GM19240 (cell line): Measurements from ENCODE around the gene GATB.

Experiments
- DNase-seq: peaks from one replicate; pipeline ENCODE4 v3.0.0; 2011; ENCODE audit warnings: low spot score; ENCODE audit not compliant: insufficient read length

GATB gene

DNA sequence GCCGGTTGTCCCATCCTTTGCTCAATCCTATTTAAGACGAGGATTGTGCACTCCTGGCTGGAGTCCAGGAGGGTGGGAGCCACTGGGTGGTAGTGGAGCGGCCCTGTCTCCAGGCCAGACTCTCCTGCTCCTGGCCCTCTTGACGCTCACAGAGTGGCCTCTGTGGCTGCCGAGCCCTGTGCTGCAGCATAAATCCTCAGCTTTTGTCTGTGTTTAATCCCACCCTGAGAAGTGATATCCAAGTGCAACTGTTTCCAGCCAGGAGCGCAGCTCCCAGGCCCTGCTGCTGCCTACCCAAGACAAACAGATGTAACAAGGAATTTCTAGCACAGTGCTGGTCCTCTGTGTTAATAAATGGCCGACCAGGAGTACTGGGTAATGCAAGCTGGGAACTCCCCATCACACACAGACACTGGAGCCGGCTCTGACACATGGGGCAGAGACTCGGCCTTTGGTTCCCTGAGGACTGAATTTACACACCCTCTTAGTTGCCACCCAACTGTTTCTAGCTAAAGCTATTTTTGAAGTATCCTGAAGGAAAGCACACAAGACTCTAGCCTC is 85.3 kb downstream of the GATB start:
- DNase-seq, result no peak

DNA sequence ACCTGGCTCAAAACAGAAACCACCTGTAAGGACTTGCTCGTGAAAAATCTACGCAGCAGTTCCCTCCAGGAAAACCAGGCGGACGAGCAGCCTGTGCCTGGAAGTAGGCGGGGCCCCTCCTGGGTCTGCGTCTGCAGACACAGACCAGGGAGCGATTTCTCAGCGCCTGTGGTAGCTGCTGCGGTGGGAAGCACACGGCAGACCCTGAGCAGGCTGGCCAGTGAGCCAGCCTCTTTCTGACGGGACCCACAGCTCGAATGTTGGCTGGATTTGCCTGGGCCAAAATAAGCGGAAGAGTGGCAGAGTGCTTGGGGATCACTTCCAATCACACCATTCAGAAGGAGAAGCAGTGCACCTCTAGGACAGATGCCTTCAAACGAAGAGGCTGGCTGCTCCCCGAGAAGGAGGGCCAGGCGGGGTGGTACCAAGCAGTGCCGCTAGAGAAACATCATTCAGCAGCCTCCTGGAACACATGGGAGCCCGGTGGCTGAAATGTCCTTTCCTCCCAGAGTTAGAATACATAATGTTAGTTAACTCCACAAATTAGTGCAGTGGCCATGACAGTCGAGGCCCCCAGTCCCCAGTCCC is 85.9 kb downstream of the GATB start:
- DNase-seq, result no peak

DNA sequence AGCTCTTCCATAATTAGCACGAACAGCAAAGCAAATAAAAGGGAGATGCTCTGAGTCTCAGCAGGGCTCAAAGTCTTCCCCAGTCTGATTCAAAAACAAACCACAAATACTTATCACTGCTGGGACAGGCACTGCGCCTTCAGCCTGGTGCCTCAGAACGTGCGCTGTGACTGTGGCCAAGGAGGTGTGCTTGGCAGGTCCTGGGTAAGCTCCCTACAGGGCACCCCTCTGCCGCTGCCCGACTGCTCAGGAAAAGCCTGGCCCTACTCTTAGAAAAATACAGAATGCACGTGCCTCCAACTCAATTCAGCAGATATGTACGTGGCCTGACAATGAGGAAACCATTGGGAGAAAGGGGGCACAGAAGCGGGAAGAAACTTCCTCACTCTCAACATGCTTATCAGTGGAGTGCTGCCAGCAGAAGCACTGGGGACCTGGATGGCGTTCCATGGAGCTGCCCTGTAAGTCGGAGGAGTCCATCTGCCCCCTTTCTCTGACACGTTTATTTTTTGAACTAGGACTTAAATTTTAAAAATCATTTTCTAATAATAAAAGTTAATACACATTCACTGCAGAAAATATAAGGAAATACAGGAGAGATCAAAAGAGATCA is 86.8 kb downstream of the GATB start:
- DNase-seq, result no peak

DNA sequence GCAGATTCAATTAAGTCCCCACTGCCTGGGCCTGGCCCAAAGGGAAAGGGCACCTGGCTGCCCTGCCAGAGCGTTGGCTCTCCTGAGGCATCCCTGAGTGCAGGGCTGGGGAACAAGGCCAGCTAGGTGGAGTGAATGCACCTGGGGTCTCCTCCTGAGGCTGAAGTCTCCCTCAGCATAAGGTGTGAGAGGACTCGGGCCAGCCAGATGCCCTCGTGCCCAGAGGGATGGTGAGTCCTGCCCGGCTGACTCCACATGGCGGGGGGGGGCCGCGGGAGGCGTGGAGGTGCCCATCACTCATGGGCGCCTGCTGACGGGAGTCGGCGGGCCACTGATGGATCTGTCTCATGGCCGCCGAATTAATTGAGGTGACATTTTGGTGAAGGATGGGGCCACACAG is 87.8 kb downstream of the GATB start:
- DNase-seq, result no peak

DNA sequence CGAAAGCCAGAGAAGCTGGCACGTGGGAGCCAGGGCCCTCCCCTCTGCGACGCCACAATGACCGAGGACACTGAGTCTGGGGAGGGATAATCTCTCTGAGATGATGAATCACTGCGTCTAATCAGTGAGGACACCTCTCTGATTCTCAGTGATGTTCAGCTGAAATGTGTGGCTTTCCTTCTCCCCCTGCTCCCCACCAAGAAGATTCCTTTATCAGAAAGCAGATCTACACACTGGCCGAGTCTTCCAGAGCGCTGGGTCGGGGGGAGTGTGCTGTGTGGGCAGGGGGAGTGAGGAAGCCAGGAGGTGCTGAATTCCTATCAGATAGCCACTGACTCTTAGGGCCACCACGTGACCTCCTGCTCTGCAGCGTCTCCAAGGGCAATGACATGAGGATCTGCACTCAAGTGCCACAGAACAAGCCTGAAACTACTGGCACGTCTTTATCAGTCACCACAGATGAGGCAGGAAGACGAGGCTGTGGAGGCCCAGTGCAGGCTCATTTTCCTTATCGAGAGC is 89.2 kb downstream of the GATB start:
- DNase-seq, result no peak

DNA sequence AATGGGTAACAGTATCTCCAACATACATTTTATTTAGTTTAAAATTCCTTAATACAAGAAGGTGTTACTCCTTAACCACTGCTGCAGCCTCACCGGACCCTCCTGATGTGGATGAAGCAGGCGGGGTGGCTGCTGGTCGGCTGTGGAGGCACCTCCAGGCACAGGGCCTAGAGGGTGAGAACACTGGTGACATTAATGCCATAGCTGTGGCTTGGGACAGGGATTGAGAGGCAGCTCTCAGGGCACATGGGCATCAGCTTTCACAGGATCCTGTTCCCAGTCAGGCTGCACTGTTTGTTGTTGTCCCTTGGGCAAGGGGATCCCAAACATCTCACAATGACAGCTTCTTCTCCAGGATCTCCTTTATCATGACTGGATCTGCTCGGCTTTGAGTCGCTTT is 90.0 kb downstream of the GATB start:
- no peak for DNase-seq

DNA sequence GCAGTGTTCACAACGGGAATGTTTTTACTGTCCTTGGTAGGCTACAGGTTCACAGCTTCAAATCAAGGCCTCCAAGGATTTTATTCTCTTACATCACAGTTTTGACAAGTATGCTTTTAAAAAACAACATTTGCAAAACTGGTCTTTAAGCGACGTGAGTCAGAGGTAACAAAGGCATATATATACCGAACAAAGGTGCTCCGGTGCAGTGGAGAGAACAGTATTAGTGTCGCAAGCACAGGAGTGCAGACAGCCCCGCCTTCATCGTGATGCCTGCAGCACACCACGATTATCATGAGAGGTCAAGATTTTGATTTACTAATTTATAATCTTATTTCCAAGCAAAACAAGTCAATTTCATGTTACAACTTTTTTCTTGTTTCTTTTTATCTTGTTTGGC is 90.8 kb downstream of the GATB start:
- no peak for DNase-seq

DNA sequence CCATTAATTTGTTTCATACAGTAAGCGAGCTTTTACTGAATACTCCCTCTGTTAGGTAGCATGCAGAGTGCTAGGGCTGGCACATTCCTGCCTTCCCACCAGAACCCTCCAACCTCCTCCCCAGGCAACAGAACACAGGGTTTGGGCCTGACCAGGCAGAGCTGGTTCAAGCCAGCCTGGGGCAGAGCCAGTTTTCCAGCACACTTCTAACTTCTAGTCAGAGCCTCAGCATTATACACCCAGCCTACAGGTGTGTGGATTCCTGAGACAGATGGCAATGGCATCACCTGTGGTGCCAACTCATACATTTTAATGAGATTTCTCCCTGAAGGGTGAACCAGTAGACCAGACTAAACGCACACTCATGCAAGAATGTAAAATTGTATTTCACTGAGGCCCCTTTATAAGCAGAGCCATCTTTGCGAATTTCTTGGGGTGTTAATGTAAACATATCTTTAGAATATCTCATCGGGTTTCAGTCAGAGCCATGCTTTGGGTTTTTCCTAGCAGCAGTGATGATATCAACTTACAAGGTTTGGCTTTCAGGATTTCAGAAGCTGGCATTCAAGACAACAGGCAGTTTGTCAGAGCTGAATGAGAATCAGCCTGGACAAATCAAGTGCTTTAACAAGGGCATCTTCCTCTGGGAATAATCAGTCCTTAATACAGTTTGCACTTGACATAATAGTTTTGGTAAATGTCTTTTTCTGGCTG is 92.0 kb downstream of the GATB start:
- no peak for DNase-seq

DNA sequence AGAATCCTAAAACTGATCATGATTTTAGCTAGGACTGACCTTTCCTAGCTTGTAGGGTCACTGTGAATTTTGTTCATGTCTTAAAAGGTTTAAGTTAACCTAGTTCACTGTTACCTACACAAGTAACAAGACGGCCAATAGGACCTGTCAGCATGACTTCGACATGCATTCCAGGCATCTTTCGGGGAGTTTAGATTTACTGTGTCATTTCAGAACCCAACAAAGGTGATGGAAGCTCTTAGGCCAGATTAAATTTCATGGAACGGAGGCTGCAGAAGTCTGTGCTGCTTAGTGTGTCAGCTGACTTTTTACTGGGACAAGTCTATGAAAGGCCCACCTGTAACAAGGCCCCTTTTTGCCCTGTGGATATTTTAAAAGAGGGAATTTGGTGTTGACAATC is 93.1 kb downstream of the GATB start:
- no peak for DNase-seq

DNA sequence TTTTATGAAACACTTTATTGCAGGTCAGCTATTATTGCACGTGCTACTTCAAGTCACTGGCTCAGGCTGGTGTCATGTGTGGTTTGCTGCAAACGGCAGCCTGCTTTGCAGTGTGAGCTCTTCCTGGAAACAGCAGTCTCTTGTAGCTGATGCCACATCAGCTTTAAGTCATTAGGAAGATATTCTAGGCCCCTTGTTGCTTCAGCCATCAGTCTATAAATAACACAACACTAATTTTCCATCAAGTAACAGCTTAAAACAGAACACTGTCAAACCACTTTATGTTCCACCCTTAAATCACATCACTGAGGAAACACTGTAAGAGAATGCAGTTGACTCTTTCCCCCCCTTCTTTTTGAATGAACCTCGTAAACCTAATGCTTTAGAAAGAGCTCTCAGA is 93.8 kb downstream of the GATB start:
- DNase-seq, result no peak

DNA sequence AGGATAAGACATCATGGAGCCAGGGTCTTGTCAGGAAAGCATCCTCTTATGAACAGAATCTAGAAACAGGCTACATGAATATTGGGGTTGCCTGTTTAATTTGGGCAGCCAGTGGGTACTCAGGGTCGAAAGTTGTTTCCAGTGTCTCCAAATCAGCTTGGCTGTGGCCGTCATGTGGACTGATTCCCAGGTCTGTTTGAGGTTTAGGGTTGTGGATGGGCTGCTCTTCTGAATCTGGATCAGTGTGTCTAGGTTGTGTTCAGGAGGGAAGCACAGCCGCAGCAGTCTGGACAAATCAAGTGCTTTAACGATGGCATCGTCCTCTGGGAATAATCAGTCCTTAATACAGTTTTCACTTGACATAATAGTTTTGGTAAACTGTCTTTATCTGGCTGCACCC is 94.3 kb downstream of the GATB start:
- DNase-seq, result no peak

DNA sequence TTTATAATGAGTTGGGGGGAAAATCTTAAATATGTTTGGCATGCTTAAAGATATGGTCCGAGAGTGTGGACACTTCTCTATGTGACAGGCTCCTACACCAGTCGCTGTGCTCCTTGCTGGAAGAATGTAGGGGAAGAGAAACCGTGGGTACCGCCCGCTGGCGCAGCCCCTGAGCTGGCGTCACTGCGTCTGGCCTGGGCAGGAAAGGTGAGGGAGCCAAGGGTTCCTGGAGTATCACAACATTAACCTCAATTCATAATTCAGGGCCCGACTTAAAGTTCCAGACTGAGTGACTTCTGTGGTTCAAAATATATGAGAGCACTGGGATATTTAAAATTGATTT is 95.1 kb downstream of the GATB start:
- no peak for DNase-seq

DNA sequence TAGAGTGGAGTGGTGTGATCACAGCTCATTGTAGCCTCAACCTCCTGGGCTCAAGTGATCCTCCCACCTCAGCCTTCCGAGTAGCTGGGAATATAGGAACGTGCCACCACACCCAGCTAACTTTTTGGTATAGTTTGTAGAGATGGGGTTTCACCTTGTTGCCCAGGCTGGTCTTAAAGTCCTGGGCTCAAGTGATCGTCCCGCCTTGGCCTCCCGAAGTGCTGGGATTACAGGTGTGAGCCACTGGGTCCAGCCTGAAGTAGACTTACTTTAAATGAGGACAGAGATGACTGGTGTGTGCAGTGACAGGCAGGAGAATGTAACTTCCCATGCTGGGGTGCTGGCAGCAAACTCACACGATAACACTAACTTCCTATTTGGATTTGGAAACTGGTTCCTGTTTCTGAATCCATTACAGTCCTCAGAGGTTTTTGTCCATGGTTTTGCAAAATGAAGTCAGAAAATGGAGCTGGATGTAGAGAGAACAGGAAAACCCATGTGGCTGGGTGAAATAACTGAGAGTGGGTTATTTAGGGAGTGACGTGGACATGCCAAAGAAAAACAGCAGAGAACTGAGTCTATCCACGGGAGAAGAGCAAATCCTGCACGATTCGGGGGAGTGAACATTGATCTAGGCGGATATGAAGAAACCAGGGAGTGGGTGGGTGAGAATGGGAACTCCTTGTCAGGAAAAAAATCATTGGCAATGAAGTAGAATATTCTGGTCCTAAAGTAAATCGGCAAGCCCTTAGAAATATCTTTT is 95.6 kb downstream of the GATB start:
- no peak for DNase-seq

DNA sequence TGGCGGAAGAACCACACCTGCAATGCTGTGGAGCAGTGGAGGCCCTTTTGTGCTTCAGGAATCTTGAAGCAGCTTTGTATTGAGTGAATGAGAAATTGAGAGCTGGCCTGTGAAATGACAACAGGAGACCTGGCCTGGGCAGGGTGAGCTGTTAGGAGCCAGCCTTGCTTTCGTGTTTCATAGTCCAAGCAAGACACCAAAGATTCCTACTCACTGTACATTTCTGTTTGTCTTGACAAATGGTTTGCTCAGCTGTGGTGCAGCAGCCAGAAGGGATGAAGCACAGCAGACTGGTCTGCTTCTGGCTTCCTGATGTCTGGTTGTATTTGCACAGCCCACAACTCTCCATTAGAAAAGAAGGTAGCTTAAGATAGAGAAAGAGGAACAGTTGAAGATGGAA is 96.5 kb downstream of the GATB start:
- DNase-seq, result no peak

DNA sequence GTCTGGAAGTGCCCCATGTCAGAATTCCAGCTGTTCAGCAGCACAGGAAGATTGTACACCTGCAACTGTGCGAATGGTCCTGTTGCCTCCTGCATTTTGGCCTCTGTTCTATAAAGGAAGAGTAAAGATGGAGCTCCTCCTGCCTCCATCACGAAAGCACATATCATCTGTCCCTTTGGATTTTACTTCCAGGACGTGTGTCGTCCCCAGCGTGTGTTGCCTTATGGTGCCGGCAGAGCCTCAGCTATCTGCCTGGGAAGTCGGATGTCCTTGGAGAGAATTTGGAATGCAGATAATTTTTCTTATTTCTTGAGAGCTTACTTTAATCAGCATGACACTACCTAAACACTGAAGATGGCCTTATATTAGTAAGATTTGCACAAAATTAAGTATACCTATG is 97.7 kb downstream of the GATB start:
- DNase-seq, result no peak

DNA sequence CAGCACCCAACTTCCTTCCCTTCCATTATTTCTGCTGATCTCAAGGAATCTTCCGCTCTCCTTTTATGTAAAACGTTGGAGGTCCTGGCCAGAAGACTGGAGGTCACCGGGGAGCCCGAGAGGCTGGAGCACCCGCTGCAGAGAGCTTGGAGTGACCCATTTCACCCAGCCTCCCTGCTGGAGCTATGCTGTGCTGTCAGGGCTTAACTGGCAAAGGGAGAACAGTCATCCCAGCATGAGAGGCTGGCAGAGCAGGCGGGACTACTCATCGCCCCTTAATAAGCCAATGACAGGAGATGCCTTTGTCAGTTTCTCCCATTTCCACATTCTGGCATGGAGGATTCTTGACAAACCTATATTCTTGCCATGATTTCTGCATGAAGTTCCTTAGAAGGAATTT is 98.9 kb downstream of the GATB start:
- DNase-seq, result no peak

DNA sequence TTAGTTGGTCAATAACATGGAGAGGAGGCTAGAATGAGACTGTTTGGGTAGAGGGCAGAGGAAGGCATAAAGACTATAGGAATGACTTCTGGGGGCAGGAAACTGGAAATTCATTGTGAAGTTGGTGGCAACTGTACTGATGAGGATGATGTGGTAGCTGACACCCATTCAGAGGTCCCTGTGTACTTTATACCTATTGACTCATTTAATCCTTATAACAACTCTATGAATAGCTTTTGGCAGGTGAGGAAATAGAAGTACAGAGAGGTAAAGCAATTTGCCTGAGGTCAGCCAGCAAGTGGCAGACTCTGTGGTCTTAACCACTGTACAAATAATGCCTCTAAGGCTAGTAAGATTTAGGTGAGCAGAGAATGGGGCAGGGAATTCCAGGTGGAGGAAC is 100.1 kb downstream of the GATB start:
- DNase-seq, result no peak

DNA sequence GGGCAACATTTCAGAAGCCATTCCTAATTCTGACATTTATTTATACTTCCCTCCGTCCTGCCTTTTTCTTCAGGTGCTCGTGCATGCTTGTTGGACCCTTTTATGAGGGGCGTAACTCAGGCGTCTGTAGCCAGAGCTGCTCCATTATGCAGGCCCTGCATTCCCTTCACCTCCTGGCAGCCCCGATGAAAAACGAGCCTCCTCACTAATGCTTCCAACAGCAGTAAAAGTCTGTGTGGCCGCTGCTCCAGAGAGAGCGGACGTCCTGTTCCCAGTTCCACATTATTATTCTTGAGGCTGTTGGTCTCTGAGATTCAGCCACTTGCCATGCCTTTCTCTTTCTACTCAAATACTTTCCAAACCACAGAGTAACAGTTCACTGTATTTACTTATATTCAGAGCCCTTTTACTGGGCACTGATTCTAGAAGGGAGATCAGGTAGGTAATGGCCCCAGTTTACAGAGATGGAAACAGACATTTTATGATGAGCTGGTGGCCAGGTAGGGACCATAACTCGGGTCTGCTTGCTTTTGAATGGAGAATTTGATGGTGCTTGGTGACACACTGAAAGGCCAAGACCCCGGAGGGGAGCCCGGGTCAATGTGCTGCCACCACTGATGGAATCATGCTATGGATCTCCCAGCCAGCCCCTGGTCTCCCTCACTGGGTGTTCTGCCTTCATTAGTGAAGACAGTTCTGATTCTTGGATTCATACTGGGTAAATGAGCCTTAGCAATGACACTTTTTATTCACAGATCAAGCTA is 101.0 kb downstream of the GATB start:
- no peak for DNase-seq

DNA sequence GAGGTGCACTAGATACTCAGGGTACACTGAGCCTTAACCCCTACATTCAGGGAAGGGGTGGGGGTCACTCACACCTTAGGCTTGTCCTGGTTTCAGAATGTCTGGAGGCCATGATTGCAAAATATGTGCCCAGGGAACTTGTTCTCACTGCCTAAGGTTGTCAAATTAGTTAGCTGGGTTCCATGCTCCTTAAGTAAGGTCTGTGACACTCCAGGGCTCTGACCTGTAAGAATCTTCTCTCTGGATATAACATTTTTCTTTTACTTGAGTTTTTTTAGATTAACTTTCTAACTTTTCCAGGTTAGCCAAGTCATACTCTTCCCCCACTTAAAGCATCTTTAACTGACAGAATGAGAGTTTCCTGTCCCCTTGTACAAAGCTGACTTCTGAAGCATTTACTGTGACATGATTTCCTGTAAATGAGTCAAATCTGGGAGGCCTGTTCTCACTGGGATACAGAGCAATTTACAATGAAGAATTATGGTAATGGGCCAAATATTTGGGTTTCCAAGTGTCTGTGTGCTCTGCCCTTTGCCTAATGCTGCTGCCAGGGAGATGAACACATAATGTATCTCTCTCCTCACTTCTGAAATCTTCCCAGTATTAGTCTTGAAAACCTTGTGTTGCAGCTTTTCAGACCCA is 101.7 kb downstream of the GATB start:
- no peak for DNase-seq

DNA sequence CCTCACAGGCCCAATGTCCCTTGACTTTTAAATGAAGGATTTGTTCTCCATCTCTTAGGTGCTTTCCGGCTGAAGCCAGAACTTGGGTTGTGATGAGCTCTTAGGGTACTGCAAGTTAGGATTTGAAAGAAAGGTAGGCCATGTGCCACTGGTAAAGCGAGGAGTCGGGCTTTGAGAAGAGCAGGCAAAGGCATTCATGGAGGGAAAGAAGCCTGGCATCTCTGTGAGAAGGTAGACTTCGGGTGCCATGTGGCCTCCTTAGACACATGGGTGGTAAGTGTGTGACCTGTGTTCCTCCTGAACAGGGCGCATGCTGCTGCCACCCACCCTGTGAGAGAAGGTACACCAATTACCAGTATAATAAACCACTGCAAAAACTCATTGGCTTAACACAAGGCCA is 102.9 kb downstream of the GATB start:
- DNase-seq, result no peak

DNA sequence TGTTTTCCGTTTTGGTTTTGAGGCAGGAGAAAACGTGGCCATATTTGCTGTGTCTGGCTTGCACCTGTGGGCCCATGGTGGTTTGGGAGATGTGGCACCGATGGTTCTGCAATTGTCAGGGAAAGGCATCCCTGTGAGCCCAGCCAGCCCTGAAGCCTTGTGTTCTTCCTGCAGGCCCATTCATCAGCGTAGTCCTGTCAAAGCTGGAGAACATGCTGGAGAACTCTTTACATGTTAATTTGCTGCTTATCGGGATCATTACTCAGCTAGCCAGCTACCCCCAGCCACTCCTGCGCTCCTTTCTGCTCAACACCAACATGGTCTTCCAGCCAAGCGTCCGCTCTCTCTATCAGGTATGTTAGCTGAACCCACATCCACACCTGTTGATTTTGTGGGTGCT is 104.7 kb downstream of the GATB start:
- DNase-seq, result no peak
